ENCODE data around the gene RAB3GAP1.
"Not testable (repeated sequence)": the region's sequence is repeated elsewhere in the genome, so short reads cannot be mapped to it uniquely, and the experiment has no call there.

RAB3GAP1 gene

GRCh38 chr2:135105513-135106316, 53.6 kb downstream of the RAB3GAP1 start:
- DNase-seq (ENCODE audit: low read depth, low spot score) = not testable (repeated sequence)

GRCh38 chr2:135113322-135113721, 61.2 kb downstream of the RAB3GAP1 start:
- no peak for DNase-seq (ENCODE audit: low read depth, low spot score)

- no peak for DNase-seq (ENCODE audit: low read depth, low spot score)
These were observed 67.5 kb downstream of the RAB3GAP1 start for GRCh38 chr2:135119582-135119981.

GRCh38 chr2:135121016-135121657, 69.0 kb downstream of the RAB3GAP1 start:
- no peak for DNase-seq (ENCODE audit: low read depth, low spot score)

GRCh38 chr2:135121658-135122039, 69.6 kb downstream of the RAB3GAP1 start:
- not testable (repeated sequence) for DNase-seq (ENCODE audit: low read depth, low spot score)

- no peak for DNase-seq (ENCODE audit: low read depth, low spot score)
These were observed 73.1 kb downstream of the RAB3GAP1 start for GRCh38 chr2:135124924-135125886.

- no peak for DNase-seq (ENCODE audit: low read depth, low spot score)
These were observed 73.8 kb downstream of the RAB3GAP1 start for GRCh38 chr2:135125940-135126339.

GRCh38 chr2:135130751-135131150, 78.7 kb downstream of the RAB3GAP1 start:
- no peak for DNase-seq (ENCODE audit: low read depth, low spot score)

- no peak for DNase-seq (ENCODE audit: low read depth, low spot score)
These were observed 80.2 kb downstream of the RAB3GAP1 start for GRCh38 chr2:135132314-135132713.

- DNase-seq (ENCODE audit: low read depth, low spot score) = no peak
These were observed 88.5 kb downstream of the RAB3GAP1 start for GRCh38 chr2:135140606-135141005.

- DNase-seq (ENCODE audit: low read depth, low spot score) = no peak
These were observed 90.2 kb downstream of the RAB3GAP1 start for GRCh38 chr2:135142323-135142722.

- DNase-seq (ENCODE audit: low read depth, low spot score) = no peak
These were observed 92.3 kb downstream of the RAB3GAP1 start for GRCh38 chr2:135144343-135144742.

- no peak for DNase-seq (ENCODE audit: low read depth, low spot score)
These were observed 97.2 kb downstream of the RAB3GAP1 start for GRCh38 chr2:135149251-135149650.

GRCh38 chr2:135150725-135151124, 98.6 kb downstream of the RAB3GAP1 start:
- no peak for DNase-seq (ENCODE audit: low read depth, low spot score)

GRCh38 chr2:135151615-135152014, 99.5 kb downstream of the RAB3GAP1 start:
- no peak for DNase-seq (ENCODE audit: low read depth, low spot score)

- no peak for DNase-seq (ENCODE audit: low read depth, low spot score)
These were observed 100.3 kb downstream of the RAB3GAP1 start for GRCh38 chr2:135152361-135152760.

- no peak for DNase-seq (ENCODE audit: low read depth, low spot score)
These were observed 102.9 kb downstream of the RAB3GAP1 start for GRCh38 chr2:135154962-135155361.

- no peak for DNase-seq (ENCODE audit: low read depth, low spot score)
These were observed 105.8 kb downstream of the RAB3GAP1 start for GRCh38 chr2:135157856-135158255.

GRCh38 chr2:135159191-135159590, 107.1 kb downstream of the RAB3GAP1 start:
- no peak for DNase-seq (ENCODE audit: low read depth, low spot score)

- no peak for DNase-seq (ENCODE audit: low read depth, low spot score)
These were observed 110.3 kb downstream of the RAB3GAP1 start for GRCh38 chr2:135162377-135162776.

GRCh38 chr2:135162786-135163185, 110.7 kb downstream of the RAB3GAP1 start:
- DNase-seq (ENCODE audit: low read depth, low spot score) = no peak

GRCh38 chr2:135163306-135163705, 111.2 kb downstream of the RAB3GAP1 start:
- no peak for DNase-seq (ENCODE audit: low read depth, low spot score)
